Stimulated activated CD8-positive, alpha-beta memory T cell treated with anti-CD3 and anti-CD28 coated beads, Interleukin-12 subunit alpha, Interleukin-12 subunit beta, amount 100 ng/mL, for 4 hours (primary cell): Measurements from ENCODE around the gene ALOXE3.
A peak's percentile ranks its signal among the peaks of the same experiment; 100 is the strongest.

Source experiments
- DNase-seq: peaks from one replicate; pipeline ENCODE4 v3.0.0-alpha.2; 2020; ENCODE audit warnings: low read depth

The ALOXE3 gene

GRCh38 chr17:8141741-8142140, 23.4 kb upstream of the ALOXE3 start:
- no peak for DNase-seq

GRCh38 chr17:8141045-8141444, 22.7 kb upstream of the ALOXE3 start:
- DNase-seq: no peak

- no peak for DNase-seq
Observed at GRCh38 chr17:8140065-8141029, 22.0 kb upstream of the ALOXE3 start.

GRCh38 chr17:8138672-8139371, 20.5 kb upstream of the ALOXE3 start:
- peak; percentile 92 for DNase-seq

- no peak for DNase-seq
Observed at GRCh38 chr17:8138374-8138671, 20.0 kb upstream of the ALOXE3 start.

- DNase-seq: no peak
Observed at GRCh38 chr17:8137645-8138373, 19.5 kb upstream of the ALOXE3 start.

- DNase-seq: no peak
Observed at GRCh38 chr17:8133941-8134340, 15.6 kb upstream of the ALOXE3 start.

- no peak for DNase-seq
Observed at GRCh38 chr17:8133399-8133798, 15.1 kb upstream of the ALOXE3 start.

GRCh38 chr17:8131844-8132441, 13.6 kb upstream of the ALOXE3 start:
- DNase-seq: no peak

GRCh38 chr17:8128125-8128784, 9.9 kb upstream of the ALOXE3 start:
- DNase-seq: no peak

- peak; percentile 45 for DNase-seq
Observed at GRCh38 chr17:8126491-8127066, 8.3 kb upstream of the ALOXE3 start.

GRCh38 chr17:8125947-8126490, 7.7 kb upstream of the ALOXE3 start:
- DNase-seq: no peak

- DNase-seq: peak; percentile 77
Observed at GRCh38 chr17:8125154-8125946, 7.0 kb upstream of the ALOXE3 start.

- no peak for DNase-seq
Observed at GRCh38 chr17:8124350-8125153, 6.2 kb upstream of the ALOXE3 start.

- no peak for DNase-seq
Observed at GRCh38 chr17:8123695-8124349, 5.5 kb upstream of the ALOXE3 start, which contains the start of gene HES7. Gene HES7, minus strand, starts transcription at chr17:8124106. Its CDS starts 22 bp downstream, at chr17:8124084.

GRCh38 chr17:8122924-8123694, 4.8 kb upstream of the ALOXE3 start:
- no peak for DNase-seq

GRCh38 chr17:8122422-8122923, 4.2 kb upstream of the ALOXE3 start:
- DNase-seq: no peak
